Activated naive CD4-positive, alpha-beta T cell treated with anti-CD3 and anti-CD28 coated beads, Interleukin-2, amount 10 ng/mL, durations not matched to agents 7 days and 5 days (primary cell): Measurements from ENCODE around the gene MOB3C.

Experiments used
- CTCF ChIA-PET: fragments of 350-600 bp; sonication (Branson Sonifier 250); formaldehyde crosslinking; loops from one replicate; lab custom pipeline; 2021; ENCODE audit warnings: antibody characterized with exemption; lab: Charles Lee
- DNase-seq: peaks from one replicate; pipeline ENCODE4 v3.0.0-alpha.2; 2020
- H3K27ac Mint-ChIP-seq: one replicate; pipeline ENCODE4 v1.8.0; 2021; ENCODE audit warnings: mild to moderate bottlenecking, moderate library complexity, mixed read lengths
- H3K27me3 Mint-ChIP-seq: one replicate; pipeline ENCODE4 v1.8.0; 2021; ENCODE audit warnings: mild to moderate bottlenecking, mixed read lengths
- H3K36me3 Mint-ChIP-seq: one replicate; pipeline ENCODE4 v1.8.0; 2021; ENCODE audit warnings: mixed read lengths
- H3K4me1 Mint-ChIP-seq: one replicate; pipeline ENCODE4 v1.8.0; 2021; ENCODE audit warnings: mixed read lengths
- H3K4me3 Mint-ChIP-seq: one replicate; pipeline ENCODE4 v1.8.0; 2021; ENCODE audit warnings: mild to moderate bottlenecking, moderate library complexity, mixed read lengths
- H3K9me3 Mint-ChIP-seq: one replicate; pipeline ENCODE4 v1.8.0; 2021; ENCODE audit warnings: mixed read lengths

Gene MOB3C

DNA sequence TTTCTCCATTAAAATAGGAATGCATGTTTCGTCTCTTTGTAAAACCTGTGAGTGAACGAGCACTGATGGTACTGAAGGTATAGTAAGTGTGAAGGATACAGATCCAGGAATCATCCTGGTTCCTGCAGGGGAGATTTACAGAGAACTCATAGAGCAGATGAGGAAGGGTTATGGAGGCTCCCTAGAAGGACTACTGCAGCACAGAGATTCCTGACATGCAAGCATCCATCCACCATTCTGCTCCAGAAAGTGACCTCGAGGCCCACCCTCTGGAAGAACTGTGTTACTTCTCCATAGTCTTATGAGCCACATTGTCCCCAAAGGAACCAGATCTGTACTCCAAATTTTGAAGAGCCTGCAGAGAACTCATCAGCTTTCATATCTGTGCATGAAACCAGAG lies 27.1 kb downstream of the MOB3C start:
- Mint-ChIP-seq H3K4me3 (no peak overlapping the region), H3K27ac (no peak overlapping the region), H3K36me3 (peaks cover 77% of the 10 kb centered on the region), H3K27me3 (no peaks in the 10 kb centered on the region), H3K4me1 (peaks cover 25% of the 10 kb centered on the region), H3K9me3 (peaks cover 11% of the 10 kb centered on the region)
- DNase-seq, result no peak
- CTCF ChIA-PET, result interaction anchor here (1.8 kb wide), 1 partner anchor 14 kb away, joined by 6 read pairs; the partner anchor contains the start of gene MKNK1

DNA sequence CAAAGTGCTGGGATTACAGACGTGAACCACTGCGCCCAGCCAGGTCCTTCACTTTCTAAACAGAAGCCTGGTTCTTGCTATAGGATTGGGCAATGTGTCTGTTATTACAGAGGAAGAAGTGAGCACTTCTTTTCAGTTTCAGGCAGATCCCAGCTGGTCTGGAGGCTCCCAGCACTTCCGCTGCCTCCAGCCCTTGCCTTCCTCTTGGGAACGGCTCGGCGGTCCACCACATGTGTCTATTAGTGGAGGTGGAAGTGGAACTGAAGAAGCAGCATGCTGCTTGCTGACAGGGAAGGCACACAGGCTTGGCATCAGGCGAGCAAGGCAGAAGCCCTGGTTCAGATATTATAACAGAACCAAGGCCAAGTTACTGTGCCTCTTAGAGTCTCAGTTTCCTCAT lies 29.5 kb downstream of the MOB3C start:
- Mint-ChIP-seq H3K27me3 (no peaks in the 10 kb centered on the region), H3K36me3 (peaks cover 75% of the 10 kb centered on the region)
- CTCF ChIA-PET, result interaction anchor here (1.7 kb wide), 1 partner anchor 12 kb away, joined by 4 read pairs; no protein-coding TSS in a partner anchor

GRCh38 chr1:46585312-46585938 lies 31.2 kb downstream of the MOB3C start:
- Mint-ChIP-seq H3K27ac (no peak overlapping the region), H3K36me3 (peaks cover 70% of the 10 kb centered on the region), H3K9me3 (peaks cover 11% of the 10 kb centered on the region), H3K4me1 (peaks cover 32% of the 10 kb centered on the region), H3K4me3 (no peak overlapping the region), H3K27me3 (no peaks in the 10 kb centered on the region)
- CTCF ChIA-PET, result interaction anchor here (1.7 kb wide), 1 partner anchor 14 kb away, joined by 4 read pairs; no protein-coding TSS in a partner anchor
- no peak for DNase-seq

More for the DNA sequence above, 29.5 kb downstream of the MOB3C start:
- no peak for DNase-seq
- H3K4me3 Mint-ChIP-seq, result no peak overlapping the region
- H3K27ac Mint-ChIP-seq, result no peak overlapping the region
- peaks cover 25% of the 10 kb centered on the region for H3K4me1 Mint-ChIP-seq
- H3K9me3 Mint-ChIP-seq, result peaks cover 11% of the 10 kb centered on the region

GRCh38 chr1:46583494-46583893 lies 33.1 kb downstream of the MOB3C start:
- no peak overlapping the region for H3K27ac Mint-ChIP-seq
- H3K4me1 Mint-ChIP-seq, result peaks cover 43% of the 10 kb centered on the region
- no peak overlapping the region for H3K4me3 Mint-ChIP-seq
- H3K27me3 Mint-ChIP-seq, result no peaks in the 10 kb centered on the region
- peaks cover 65% of the 10 kb centered on the region for H3K36me3 Mint-ChIP-seq
- no peaks in the 10 kb centered on the region for H3K9me3 Mint-ChIP-seq
- CTCF ChIA-PET, result interaction anchor here (1.0 kb wide), 1 partner anchor 14 kb away, joined by 3 read pairs; no protein-coding TSS in a partner anchor
- DNase-seq, result no peak

- peak overlapping the region; percentile 93 for H3K27ac Mint-ChIP-seq
- H3K4me1 Mint-ChIP-seq, result peaks cover 43% of the 10 kb centered on the region
- H3K4me3 Mint-ChIP-seq, result no peak overlapping the region
- no peaks in the 10 kb centered on the region for H3K27me3 Mint-ChIP-seq
- no peak for DNase-seq
- peaks cover 68% of the 10 kb centered on the region for H3K36me3 Mint-ChIP-seq
- H3K9me3 Mint-ChIP-seq, result no peaks in the 10 kb centered on the region
- CTCF ChIA-PET, result no interaction called here
Observed at GRCh38 chr1:46582972-46583371, 33.6 kb downstream of the MOB3C start.

GRCh38 chr1:46581681-46582455 lies 34.7 kb downstream of the MOB3C start:
- Mint-ChIP-seq H3K4me1 (peaks cover 43% of the 10 kb centered on the region), H3K4me3 (peak overlapping the region; percentile 52), H3K27me3 (no peaks in the 10 kb centered on the region), H3K27ac (peak overlapping the region; percentile 93), H3K9me3 (no peaks in the 10 kb centered on the region), H3K36me3 (peaks cover 67% of the 10 kb centered on the region)
- CTCF ChIA-PET, result interaction anchor here (1.1 to 1.2 kb wide), 3 partner anchors 22 to 38 kb away, joined by 3 to 6 read pairs (median 4); partner anchors contain the start of gene MKNK1
- DNase-seq, result peak; percentile 45

DNA sequence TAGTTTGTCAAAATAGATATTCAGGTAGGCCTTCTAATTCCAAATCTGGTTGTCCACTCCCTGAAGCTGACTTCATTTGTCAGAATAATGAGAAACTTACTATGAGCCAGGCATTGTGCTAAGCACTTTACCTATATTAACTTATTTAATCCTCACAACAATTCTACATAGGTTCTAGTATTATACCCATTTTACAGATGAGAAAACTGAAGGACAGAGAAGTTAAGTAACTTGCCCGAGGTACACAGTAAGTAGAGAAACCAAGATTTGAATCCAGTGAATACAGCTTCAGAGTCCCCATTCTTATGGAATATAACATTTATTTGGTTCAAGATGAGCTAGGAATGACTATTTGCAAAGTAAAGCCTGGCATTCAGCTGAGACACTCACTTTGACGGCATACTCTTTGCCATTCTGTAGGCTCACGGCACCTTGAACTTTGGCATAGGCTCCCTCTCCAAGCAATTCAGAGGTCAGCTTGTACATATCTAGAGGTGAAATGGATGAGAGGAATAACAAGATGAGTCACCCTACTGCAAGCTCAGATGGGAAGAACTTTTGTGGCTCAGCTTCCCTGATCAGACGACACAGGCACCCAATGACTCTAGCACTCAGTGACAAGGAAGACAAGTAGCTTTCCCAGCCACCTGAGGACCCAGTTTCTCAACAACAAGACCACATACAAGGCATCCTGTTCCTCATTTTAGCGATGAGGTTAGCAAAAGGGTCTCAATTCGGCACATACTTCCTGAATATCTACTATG lies 36.3 kb downstream of the MOB3C start:
- CTCF ChIA-PET, result no interaction called here
- Mint-ChIP-seq H3K4me1 (peaks cover 43% of the 10 kb centered on the region), H3K36me3 (peaks cover 70% of the 10 kb centered on the region), H3K27me3 (no peaks in the 10 kb centered on the region), H3K4me3 (no peak overlapping the region), H3K9me3 (no peaks in the 10 kb centered on the region), H3K27ac (peak overlapping the region; percentile 69)
- DNase-seq, result no peak

DNA sequence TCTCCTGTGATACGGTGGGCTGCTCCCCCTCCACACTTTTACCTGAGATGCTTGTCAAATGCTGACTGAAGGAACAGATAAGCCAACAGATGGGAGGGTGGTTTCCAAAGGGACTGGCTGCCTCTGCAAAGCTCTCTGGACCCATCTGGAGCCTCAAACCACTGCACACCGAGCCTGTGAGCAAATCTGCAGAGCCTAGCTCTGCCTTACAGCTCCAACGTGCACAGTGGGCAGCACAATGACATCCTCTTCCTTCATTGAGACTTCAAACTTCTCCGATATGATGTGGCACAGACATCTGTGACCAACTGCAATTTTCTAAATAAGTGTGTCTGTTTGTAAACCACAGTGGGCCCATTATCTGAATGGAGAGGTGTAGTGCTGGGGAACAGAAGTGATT lies 38.9 kb downstream of the MOB3C start:
- Mint-ChIP-seq H3K9me3 (no peaks in the 10 kb centered on the region), H3K27ac (no peak overlapping the region), H3K4me1 (peaks cover 40% of the 10 kb centered on the region), H3K36me3 (peaks cover 68% of the 10 kb centered on the region), H3K27me3 (no peaks in the 10 kb centered on the region), H3K4me3 (no peak overlapping the region)
- CTCF ChIA-PET, result no interaction called here
- DNase-seq, result no peak

GRCh38 chr1:46576596-46576995 lies 40.0 kb downstream of the MOB3C start:
- peaks cover 61% of the 10 kb centered on the region for H3K36me3 Mint-ChIP-seq
- no peak overlapping the region for H3K27ac Mint-ChIP-seq
- no peaks in the 10 kb centered on the region for H3K9me3 Mint-ChIP-seq
- peaks cover 29% of the 10 kb centered on the region for H3K4me1 Mint-ChIP-seq
- H3K4me3 Mint-ChIP-seq, result no peak overlapping the region
- DNase-seq, result no peak
- CTCF ChIA-PET, result interaction anchor here (1.0 kb wide), 1 partner anchor 44 kb away, joined by 3 read pairs; no protein-coding TSS in a partner anchor
- H3K27me3 Mint-ChIP-seq, result no peaks in the 10 kb centered on the region

DNA sequence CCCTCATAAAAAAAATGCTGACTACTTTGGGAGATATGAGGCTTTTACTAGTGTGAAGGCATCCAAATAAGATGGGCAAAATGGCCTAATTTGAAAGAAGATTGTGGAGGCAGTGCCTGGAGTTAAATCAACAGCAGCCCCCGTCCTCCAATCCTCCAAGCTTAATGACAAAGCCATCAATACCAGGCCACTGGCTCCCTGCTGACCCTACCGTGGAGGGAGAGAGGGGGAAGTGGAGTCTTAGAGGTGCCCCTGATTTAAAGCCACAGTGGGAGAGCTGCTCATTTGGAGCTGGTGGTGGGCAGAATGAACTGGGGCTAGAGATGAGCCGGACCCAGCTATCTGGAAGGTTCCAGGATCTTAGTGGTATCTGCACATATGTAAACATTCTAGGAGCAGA lies 40.8 kb downstream of the MOB3C start:
- no peaks in the 10 kb centered on the region for H3K27me3 Mint-ChIP-seq
- peaks cover 60% of the 10 kb centered on the region for H3K36me3 Mint-ChIP-seq
- no peak for DNase-seq
- H3K4me3 Mint-ChIP-seq, result no peak overlapping the region
- H3K27ac Mint-ChIP-seq, result no peak overlapping the region
- CTCF ChIA-PET, result interaction anchor here (1.0 kb wide), 1 partner anchor 43 kb away, joined by 3 read pairs; no protein-coding TSS in a partner anchor
- no peaks in the 10 kb centered on the region for H3K9me3 Mint-ChIP-seq
- peaks cover 22% of the 10 kb centered on the region for H3K4me1 Mint-ChIP-seq

DNA sequence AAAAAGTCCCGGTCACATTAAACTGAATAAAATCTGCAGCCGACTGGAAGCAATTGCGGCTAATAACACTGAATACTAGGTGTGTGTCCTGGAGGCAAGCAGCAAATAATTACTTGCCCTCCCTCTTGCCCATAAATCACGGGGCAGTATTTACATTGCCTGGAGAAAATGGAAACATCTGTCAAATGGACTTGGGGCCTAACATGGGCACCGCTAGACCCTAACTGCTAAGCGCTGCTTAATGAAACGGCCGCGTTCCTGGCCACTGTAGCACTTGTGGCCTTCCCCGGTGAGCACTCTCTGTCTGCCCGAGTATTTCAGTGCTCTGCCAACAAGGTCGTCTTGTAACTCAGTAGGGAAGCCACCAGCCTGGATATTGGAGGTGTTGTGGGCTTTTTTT lies 41.3 kb downstream of the MOB3C start:
- no peak for DNase-seq
- Mint-ChIP-seq H3K4me3 (no peak overlapping the region), H3K9me3 (no peaks in the 10 kb centered on the region), H3K27ac (no peak overlapping the region), H3K27me3 (no peaks in the 10 kb centered on the region), H3K36me3 (peaks cover 57% of the 10 kb centered on the region), H3K4me1 (peaks cover 17% of the 10 kb centered on the region)
- CTCF ChIA-PET, result no interaction called here

DNA sequence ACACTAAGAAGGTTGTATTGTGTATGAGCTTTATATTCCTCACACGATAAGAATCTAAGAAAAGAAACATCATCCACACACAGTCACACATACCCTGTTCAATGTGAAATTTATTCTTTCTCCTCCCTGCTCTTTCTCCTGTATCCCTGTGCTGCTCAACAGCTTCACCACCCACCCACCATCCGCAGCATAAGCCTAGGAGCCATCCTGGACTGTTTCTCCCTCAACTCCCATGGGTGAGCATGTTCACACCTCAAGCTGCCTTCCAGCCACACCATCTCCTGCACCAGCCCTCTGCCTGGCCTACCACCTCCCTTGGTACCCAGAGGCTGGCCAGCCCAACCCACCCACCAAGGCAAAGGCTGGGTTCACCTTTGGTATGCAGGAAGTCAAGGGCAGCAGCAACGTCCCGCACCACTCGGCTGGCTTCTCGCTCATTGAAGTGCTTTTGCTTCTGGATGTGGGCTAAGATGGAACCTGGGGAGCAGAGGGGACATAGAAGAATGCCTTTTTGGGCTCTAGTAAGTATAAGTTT lies 44.9 kb downstream of the MOB3C start:
- no peak for DNase-seq
- no peak overlapping the region for H3K4me3 Mint-ChIP-seq
- H3K9me3 Mint-ChIP-seq, result no peaks in the 10 kb centered on the region
- peaks cover 45% of the 10 kb centered on the region for H3K36me3 Mint-ChIP-seq
- H3K27ac Mint-ChIP-seq, result no peak overlapping the region
- H3K27me3 Mint-ChIP-seq, result no peaks in the 10 kb centered on the region
- CTCF ChIA-PET, result no interaction called here
- H3K4me1 Mint-ChIP-seq, result peaks cover 8% of the 10 kb centered on the region

DNA sequence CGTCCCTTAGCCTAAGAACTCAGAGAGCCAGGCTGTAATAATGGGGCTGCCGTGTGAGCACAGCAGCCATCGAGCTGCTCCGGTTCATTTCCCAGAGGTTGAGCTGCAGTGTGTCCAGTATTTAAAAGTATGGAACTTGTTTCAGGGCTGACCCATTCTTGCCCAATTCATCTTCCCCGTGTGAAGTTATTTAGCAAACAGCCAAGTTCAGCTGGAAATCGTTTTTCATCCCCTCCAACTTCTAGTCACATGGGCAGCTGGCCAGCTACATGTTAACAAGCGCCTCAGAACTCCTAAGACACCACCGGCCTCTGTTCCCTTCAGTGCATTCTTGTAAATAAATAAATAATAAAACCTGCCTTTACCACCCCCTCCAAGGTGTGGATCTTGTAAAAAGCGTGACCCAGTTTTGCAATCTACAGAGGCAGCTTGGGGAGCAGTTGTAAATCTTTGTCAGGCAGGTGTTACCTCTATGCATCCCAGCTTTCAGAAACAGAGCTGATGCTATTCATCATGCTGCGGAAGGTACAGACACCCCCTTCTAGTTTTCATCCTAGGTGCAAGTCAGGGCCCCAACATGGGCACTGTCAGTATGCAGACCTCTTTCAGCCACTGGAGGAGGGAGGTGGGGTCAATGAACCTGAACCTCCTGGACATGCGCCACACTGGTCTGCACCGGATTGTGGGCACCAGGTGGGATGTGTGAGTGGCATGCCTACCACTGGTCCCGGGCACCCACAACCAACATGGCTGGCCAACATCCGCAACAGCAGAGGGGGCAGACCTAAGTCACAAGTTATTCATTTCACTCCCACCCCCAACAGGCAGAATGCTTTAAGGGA lies 46.5 kb downstream of the MOB3C start:
- CTCF ChIA-PET, result no interaction called here
- Mint-ChIP-seq H3K4me3 (no peak overlapping the region), H3K4me1 (peaks cover 8% of the 10 kb centered on the region), H3K9me3 (no peaks in the 10 kb centered on the region), H3K36me3 (peaks cover 40% of the 10 kb centered on the region), H3K27me3 (no peaks in the 10 kb centered on the region), H3K27ac (no peak overlapping the region)
- DNase-seq, result no peak
